Measurements from ENCODE around the gene GPR161. TPM values are rescaled to one million over a fixed set of nuclear protein-coding genes. Genes with fewer than 3 reads are reported as not detected.

Gene GPR161
- total and polyA plus RNA-seq, 7 donors, result 0.60 to 23.0 (median 8.9) TPM

DNA sequence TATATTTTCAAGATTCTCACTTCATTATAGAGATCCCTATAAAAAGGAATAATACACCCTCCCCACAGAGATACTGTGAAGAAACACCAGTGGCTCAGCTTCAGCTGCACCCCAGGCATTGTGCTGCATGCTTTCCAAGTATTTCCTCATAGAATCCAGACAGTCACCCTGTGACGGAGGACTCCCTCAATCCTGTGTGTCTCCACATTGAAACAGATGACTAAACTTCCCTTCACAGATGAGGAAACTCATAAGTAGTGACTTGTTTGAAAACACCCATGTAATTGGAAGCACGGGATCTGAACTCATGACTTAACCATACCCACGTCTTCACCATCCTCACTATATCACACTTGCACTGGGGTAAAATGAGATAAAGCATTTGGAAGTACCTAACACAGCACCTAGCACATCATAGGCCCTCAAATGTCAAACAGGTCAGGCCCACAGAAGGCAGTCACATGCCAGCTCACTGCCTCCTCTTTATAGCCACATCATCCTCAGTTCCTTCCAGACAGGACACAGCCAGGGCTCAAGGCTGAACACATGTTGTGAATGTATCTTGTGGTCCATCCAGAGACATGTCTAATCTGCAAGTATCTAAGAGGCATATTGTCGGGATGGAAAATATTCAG is 55.2 kb downstream of the GPR161 start:
- peak; percentile 72 for DNase-seq
- 80 to 82% methylated on average over 4 of the region's 4 CpGs for whole genome bisulfite sequencing, 2 donors
- H3K27ac ChIP-seq, result peak overlapping the region in 2 of 4 donors; percentile 42 to 80

DNA sequence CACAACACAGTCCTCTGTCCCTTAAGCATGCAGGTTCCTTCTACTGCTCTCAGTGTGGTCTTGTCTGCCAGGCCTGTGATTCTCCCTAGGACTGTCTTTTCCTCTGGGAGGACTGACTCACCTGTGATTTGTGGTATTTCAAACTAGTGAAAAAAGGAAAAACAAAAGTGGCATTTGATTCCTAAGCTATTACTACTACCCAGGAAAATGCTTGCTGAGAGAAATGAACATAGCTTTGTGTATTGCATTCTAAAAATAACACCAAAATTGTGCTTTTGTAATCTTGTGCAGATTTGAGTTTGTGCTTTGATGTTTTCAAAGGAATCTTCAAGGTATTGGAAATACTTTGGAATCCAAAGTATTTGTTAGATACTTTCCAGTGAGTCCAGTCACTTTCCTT is 57.0 kb downstream of the GPR161 start:
- intact Hi-C loops (cut with DNase I), result loop anchor here (5.0 to 10.0 kb wide), 2 partner anchors 142 to 365 kb away; partner anchors contain the start of genes DCAF6 and MPC2
- H3K27ac ChIP-seq, result peak overlapping the region in 3 of 4 donors; percentile 33 to 80 (median 33)

More for the DNA sequence above, 55.2 kb downstream of the GPR161 start:
- Histone ChIP-seq H3K36me3 (peaks cover 0 to 27% (median 2%) of the 10 kb centered on the region in 4 donors), H3K4me3 (no peak overlapping the region), H3K27me3 (no peaks in the 10 kb centered on the region), H3K4me1 (peaks cover 0 to 46% (median 24%) of the 10 kb centered on the region in 4 donors), H3K9me3 (no peaks in the 10 kb centered on the region)
- TF ChIP-seq, protein P1, sequence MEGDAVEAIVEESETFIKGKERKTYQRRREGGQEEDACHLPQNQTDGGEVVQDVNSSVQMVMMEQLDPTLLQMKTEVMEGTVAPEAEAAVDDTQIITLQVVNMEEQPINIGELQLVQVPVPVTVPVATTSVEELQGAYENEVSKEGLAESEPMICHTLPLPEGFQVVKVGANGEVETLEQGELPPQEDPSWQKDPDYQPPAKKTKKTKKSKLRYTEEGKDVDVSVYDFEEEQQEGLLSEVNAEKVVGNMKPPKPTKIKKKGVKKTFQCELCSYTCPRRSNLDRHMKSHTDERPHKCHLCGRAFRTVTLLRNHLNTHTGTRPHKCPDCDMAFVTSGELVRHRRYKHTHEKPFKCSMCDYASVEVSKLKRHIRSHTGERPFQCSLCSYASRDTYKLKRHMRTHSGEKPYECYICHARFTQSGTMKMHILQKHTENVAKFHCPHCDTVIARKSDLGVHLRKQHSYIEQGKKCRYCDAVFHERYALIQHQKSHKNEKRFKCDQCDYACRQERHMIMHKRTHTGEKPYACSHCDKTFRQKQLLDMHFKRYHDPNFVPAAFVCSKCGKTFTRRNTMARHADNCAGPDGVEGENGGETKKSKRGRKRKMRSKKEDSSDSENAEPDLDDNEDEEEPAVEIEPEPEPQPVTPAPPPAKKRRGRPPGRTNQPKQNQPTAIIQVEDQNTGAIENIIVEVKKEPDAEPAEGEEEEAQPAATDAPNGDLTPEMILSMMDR (IDR thresholded peaks at IDR 0.05), result no peak
- TF ChIP-seq EP300 (IDR thresholded peaks at IDR 0.05) (no peak), POLR2A (IDR thresholded peaks at IDR 0.05) (no peak), POLR2AphosphoS5 (IDR thresholded peaks at IDR 0.05) (peak in 1 of 4 donors; percentile 3)
- intact Hi-C loops (cut with DNase I), result loop anchor here (5.0 to 10.0 kb wide), 2 partner anchors 144 to 367 kb away; partner anchors contain the start of genes DCAF6 and MPC2

DNA sequence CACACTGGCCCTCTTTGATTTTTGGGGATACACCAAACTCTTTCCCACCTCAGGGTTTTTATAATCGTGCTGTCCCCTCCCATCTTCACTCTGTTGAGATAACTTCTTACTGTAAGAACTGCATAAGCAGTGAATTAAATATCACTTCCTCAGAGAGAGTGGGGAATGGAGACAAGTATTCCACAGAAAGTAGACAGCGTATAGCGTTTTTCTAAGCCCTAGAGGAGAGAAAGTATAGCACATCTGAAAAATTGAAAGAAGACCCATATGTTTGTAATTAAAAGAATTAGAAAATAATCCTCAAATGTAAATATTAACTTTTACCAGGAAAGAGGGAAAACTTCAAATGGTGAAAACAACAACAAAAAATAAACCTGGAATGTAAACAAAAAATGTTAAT is 67.3 kb downstream of the GPR161 start:
- H3K36me3 ChIP-seq, result peaks cover 17 to 95% (median 27%) of the 10 kb centered on the region in 4 donors
- H3K4me1 ChIP-seq, result no peaks in the 10 kb centered on the region
- TF ChIP-seq POLR2AphosphoS5 (IDR thresholded peaks at IDR 0.05), result no peak
- TF ChIP-seq, protein P1 (IDR thresholded peaks at IDR 0.05), result no peak
- no peak for TF ChIP-seq POLR2A (IDR thresholded peaks at IDR 0.05)
- no peak for TF ChIP-seq EP300 (IDR thresholded peaks at IDR 0.05)
- no peak for DNase-seq
- H3K27me3 ChIP-seq, result no peaks in the 10 kb centered on the region
- intact Hi-C loops (cut with DNase I), result no loop called here
- H3K27ac ChIP-seq, result no peak overlapping the region
- no peaks in the 10 kb centered on the region for H3K9me3 ChIP-seq
- 85 to 88% methylated on average over 3 of the region's 3 CpGs for WGBS, 2 donors
- no peak overlapping the region for H3K4me3 ChIP-seq

More for the DNA sequence above, 57.0 kb downstream of the GPR161 start:
- Histone ChIP-seq H3K4me3 (no peak overlapping the region), H3K27me3 (no peaks in the 10 kb centered on the region), H3K36me3 (peaks cover 0 to 44% (median 10%) of the 10 kb centered on the region in 4 donors), H3K9me3 (no peaks in the 10 kb centered on the region), H3K4me1 (peaks cover 0 to 34% (median 14%) of the 10 kb centered on the region in 4 donors)
- no peak for DNase-seq
- TF ChIP-seq POLR2AphosphoS5 (IDR thresholded peaks at IDR 0.05) (no peak), EP300 (IDR thresholded peaks at IDR 0.05) (no peak)
- TF ChIP-seq, protein P1 (IDR thresholded peaks at IDR 0.05), result no peak

DNA sequence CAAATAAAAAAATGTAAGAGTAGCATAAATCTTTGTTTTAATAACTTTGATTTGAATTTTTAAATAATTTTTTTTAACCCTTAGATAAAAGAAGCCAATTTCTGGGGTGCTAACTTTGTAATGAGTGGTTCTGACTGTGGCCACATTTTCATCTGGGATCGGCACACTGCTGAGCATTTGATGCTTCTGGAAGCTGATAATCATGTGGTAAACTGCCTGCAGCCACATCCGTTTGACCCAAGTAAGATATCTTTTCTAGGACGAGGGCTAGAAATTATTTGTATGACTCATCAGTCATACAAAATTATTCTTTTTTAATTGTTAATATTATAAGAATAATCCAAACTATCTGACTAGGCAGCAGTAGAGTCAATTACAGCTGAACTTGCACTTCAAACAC is 71.2 kb downstream of the GPR161 start:
- no peak for DNase-seq
- intact Hi-C loops (cut with DNase I), result no loop called here
- Histone ChIP-seq H3K9me3 (no peaks in the 10 kb centered on the region), H3K4me3 (no peak overlapping the region), H3K4me1 (no peaks in the 10 kb centered on the region), H3K27me3 (no peaks in the 10 kb centered on the region), H3K36me3 (peaks cover 2 to 72% (median 9%) of the 10 kb centered on the region in 4 donors), H3K27ac (no peak overlapping the region)
- 89 to 91% methylated on average over 3 of the region's 3 CpGs for WGBS, 2 donors
- TF ChIP-seq POLR2A (IDR thresholded peaks at IDR 0.05), result no peak
- no peak for TF ChIP-seq EP300 (IDR thresholded peaks at IDR 0.05)
- no peak for TF ChIP-seq POLR2AphosphoS5 (IDR thresholded peaks at IDR 0.05)
- TF ChIP-seq, protein P1 (IDR thresholded peaks at IDR 0.05), result no peak
